ENCODE data around the gene RPL10A.

DNA sequence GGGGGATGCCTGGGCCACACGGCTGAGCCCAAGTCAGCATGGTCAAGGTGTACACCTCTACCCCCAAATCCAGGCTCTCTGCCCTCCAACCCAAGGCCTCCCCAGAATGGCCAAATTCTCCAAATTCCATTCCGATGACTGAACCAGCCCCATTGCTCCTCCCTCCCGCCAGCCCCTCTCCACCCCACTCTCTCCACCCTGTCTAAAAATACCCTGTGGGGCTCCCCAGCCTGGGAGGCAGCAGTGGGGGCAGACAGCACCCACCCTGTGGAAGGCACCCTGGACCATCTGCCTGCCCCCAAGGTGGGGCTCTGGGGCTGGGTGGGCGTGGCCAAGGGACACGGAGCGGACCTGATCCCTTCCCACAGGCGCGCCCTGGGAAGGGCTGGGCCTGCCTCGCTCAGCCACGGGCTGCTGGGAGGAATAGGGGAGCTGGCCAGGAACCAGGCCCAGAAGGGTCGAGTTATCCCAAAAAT is 17.2 kb downstream of the RPL10A start:
- TF ChIP-seq, protein P1, sequence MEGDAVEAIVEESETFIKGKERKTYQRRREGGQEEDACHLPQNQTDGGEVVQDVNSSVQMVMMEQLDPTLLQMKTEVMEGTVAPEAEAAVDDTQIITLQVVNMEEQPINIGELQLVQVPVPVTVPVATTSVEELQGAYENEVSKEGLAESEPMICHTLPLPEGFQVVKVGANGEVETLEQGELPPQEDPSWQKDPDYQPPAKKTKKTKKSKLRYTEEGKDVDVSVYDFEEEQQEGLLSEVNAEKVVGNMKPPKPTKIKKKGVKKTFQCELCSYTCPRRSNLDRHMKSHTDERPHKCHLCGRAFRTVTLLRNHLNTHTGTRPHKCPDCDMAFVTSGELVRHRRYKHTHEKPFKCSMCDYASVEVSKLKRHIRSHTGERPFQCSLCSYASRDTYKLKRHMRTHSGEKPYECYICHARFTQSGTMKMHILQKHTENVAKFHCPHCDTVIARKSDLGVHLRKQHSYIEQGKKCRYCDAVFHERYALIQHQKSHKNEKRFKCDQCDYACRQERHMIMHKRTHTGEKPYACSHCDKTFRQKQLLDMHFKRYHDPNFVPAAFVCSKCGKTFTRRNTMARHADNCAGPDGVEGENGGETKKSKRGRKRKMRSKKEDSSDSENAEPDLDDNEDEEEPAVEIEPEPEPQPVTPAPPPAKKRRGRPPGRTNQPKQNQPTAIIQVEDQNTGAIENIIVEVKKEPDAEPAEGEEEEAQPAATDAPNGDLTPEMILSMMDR (IDR thresholded peaks at IDR 0.05 in 8 of 11, conservative IDR thresholded peaks at IDR 0.05 in 3 of 11), result no peak
- no peak for TF ChIP-seq POLR2A (IDR thresholded peaks at IDR 0.05)

Measured in spleen (tissue), 7 donors.